ENCODE measurements around the gene PKHD1.

DNA sequence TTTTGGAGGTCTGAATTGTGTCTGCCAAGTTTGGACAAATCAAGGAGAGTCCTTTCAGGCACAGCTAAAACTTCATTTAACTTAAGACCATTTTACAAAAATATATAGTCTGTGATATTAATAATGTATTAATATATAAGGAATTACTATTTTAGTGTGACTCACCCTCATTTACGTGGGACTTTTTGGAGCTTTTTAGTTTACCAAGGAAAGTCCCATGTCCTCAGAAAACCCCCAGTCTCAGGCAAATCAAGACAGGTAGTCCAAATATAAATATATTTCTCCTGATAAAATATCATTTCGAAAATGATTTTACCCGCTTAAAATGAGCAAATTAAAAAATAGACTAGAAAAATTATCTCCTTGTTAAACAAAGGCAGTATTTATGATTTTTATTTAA lies 479.0 kb downstream of the PKHD1 start:
- TF ChIP-seq POLR2A (IDR thresholded peaks at IDR 0.05; ENCODE audit: low read length) (no peak), GATA1 (IDR thresholded peaks at IDR 0.05; ENCODE audit: low read depth, low read length) (no peak)
